Astrocyte of the spinal cord (primary cell): Measurements from ENCODE around the gene MTOR.
"Not testable (repeated sequence)": the region's sequence is repeated elsewhere in the genome, so short reads cannot be mapped to it uniquely, and the experiment has no call there.

Experiments used
- DNase-seq: peaks from one replicate; pipeline ENCODE4 v3.0.0; 2011; ENCODE audit warnings: low read depth, low spot score
- H3K4me3 ChIP-seq: 2 replicates; pipeline ENCODE4 v1.5.1; 2011; ENCODE audit warnings: low read depth, mild to moderate bottlenecking, low read length, moderate library complexity
- in situ Hi-C: cut with HindIII; loops from 2 replicates; pipeline ENCODE4 v1.10.0; 2017; ENCODE audit warnings: low sequenced_read_pairs
- TF ChIP-seq, protein P1 (sequence below): IDR thresholded peaks from 2 replicates; pipeline ENCODE4 v1.5.1; 2012; ENCODE audit warnings: low read depth, mild to moderate bottlenecking, low read length, inconsistent platforms

The MTOR gene

DNA sequence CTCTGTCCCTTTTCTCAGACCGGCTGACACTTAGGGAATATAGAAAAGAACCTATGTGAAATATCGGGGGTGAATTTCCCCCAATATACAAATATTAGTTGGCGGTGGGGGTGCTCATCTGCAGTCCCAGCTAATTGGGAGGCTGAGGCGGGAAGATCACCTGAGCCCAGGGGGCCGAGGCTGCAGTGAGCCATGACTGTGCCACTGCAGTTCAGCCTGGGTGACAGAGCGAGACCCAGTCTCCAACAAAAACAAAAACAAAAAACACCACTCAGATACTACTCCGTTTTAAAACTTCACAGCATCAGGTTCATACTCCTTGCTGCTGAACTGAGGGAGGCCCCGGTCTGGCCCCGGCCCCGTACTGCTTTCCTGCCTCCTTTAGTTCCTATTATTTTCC lies 156.8 kb downstream of the MTOR start:
- no peak overlapping the region for H3K4me3 ChIP-seq
- in situ Hi-C loops: no loop called here
- TF ChIP-seq, protein P1, sequence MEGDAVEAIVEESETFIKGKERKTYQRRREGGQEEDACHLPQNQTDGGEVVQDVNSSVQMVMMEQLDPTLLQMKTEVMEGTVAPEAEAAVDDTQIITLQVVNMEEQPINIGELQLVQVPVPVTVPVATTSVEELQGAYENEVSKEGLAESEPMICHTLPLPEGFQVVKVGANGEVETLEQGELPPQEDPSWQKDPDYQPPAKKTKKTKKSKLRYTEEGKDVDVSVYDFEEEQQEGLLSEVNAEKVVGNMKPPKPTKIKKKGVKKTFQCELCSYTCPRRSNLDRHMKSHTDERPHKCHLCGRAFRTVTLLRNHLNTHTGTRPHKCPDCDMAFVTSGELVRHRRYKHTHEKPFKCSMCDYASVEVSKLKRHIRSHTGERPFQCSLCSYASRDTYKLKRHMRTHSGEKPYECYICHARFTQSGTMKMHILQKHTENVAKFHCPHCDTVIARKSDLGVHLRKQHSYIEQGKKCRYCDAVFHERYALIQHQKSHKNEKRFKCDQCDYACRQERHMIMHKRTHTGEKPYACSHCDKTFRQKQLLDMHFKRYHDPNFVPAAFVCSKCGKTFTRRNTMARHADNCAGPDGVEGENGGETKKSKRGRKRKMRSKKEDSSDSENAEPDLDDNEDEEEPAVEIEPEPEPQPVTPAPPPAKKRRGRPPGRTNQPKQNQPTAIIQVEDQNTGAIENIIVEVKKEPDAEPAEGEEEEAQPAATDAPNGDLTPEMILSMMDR: no peak
- DNase-seq: no peak

DNA sequence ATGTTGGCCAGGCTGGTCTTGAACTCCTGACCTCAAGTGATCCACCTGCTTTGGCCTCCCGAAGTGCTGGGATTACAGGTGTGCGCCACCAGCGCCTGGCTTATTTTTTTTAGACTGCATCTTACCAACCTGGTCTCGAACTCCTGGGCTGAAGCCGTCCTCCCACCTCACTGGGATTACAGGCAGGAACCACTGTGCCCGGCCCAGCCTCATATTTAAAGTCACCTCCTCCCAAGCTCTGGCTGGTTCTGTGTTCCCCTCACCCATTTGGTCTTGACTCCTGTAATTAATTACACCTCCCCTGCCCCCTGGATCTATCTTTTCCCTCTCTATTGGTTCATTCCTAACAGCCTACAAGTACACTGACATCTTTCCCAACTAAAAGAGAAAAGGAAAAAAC lies 161.0 kb downstream of the MTOR start:
- TF ChIP-seq, protein P1: no peak
- no peak for DNase-seq
- in situ Hi-C loops: no loop called here
- no peak overlapping the region for H3K4me3 ChIP-seq

DNA sequence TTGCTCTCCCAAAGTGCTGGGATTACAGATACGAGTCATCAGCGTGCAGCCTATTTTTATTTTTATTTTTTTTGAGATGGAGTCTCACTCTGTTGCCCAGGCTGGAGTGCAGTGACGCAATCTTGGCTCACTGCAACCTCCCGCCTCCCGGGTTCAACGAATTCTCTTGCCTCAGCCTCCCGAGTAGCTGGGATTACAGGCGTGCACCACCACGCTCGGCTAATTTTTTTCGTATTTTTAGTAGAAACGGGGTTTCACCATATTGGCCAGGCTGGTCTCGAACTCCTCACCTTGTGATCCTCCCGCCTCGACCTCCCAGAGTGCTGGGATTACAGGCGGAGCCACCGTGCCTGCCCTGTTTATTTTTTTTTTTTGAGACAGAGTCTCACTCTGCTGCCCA lies 161.5 kb downstream of the MTOR start:
- in situ Hi-C loops, DNase-seq, H3K4me3 ChIP-seq: not testable (repeated sequence)

DNA sequence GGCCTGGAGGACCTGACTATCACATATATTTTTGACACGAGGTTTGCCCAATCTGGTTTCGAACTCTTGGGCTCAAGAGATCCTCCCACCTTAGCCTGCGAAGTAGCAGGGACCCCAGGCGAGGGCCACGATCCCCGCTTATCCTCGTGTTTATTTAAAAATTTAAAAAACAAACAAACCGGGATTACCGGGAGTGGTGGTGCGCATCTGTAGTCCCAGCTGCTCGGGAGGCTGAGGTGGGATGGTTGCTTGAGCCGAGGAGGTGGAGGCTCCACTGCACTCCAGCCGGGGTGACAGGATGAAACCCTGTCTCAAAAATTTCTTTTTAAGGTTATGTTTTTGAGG lies 162.2 kb downstream of the MTOR start:
- TF ChIP-seq, protein P1: no peak
- in situ Hi-C loops: no loop called here
- peak overlapping the region; percentile 87 for H3K4me3 ChIP-seq

DNA sequence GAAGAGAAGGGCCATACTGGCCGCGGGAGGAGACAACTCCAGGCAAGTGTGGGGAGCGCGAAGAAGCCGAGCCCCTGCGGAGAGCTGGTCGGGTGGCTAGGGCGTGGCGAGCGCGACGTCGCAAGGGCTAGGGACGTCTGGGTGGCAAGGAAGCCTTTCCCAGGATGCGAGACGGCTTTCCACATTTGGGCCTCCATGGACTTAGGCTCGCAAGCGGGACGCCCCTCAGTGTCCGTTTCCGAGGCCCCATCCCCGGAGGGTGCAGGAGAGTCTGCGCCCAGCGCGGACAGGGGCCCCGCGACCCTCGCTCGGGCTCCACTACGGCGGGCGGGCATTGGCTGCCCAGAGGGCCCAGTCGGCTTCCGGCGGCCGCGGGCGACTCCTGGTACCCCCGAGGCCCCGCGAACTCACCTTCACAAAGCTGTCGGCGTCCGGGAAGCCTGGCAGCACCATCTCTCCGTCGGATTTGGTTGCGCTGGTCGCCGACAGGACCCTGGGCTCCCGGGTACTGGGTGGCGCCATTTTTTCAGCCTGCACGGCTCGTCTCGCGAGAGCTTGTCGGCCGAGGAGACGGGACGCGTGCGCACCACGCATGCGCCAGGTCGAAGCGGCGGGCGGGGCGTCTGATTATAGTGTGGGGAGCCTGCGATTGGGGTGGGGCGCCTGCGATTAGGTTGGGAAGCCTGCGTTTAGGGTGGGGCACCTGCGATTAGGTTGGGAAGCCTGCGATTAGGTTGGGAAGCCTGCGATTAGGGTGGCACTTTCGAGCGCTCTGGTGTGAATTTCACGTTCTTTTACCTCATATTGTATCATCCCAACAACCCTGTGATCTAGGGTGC lies 162.8 kb downstream of the MTOR start, which contains the start of gene EXOSC10:
EXOSC10 (minus strand) TSS at position 560 of the 839 bp plus-strand sequence; CDS start at position 522, 38 bp downstream.
- DNase-seq: peak; percentile 86
- TF ChIP-seq, protein P1: no peak
- in situ Hi-C loops: no loop called here
- peak within 1 kb of the TSS; percentile 87 for H3K4me3 ChIP-seq

More for the DNA sequence above, 162.2 kb downstream of the MTOR start:
- DNase-seq: no peak

DNA sequence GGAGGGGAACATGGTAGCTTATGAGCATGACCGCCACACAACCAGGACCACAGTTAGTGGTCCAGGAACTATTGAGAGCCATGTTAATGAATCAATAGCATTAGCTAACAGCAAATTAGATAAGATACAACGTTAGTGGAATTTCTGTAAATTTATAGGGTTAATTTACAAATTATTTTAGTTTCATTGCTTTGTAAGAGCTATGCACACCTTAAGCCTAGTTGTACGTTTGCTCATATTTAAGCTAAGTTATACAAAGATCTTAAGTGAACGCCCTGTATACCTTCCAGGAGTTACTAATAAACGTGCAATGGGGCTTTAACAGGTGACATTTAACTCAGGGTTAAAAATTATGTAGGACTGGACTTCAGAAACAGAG lies 163.4 kb downstream of the MTOR start:
- peak overlapping the region; percentile 87 for H3K4me3 ChIP-seq
- no peak for DNase-seq
- in situ Hi-C loops: no loop called here
- TF ChIP-seq, protein P1: no peak

DNA sequence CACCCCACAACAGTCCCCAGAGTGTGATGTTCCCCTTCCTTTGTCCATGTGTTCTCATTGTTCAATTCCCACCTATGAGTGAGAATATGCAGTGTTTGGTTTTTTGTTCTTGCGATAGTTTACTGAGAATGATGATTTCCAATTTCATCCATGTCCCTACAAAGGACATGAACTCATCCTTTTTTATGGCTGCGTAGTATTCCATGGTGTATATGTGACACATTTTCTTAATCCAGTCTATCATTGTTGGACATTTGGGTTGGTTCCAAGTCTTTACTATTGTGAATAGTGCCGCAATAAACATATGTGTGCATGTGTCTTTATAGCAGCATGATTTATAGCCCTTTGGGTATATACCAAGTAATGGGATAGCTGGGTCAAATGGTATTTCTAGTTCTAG lies 178.6 kb downstream of the MTOR start:
- DNase-seq: not testable (repeated sequence)

More for the DNA sequence above, 178.6 kb downstream of the MTOR start:
- H3K4me3 ChIP-seq, in situ Hi-C loops: not testable (repeated sequence)
